T-helper 1 cell (primary cell): Measurements from ENCODE around the gene CCNY.
"Not testable (repeated sequence)": the region's sequence is repeated elsewhere in the genome, so short reads cannot be mapped to it uniquely, and the experiment has no call there.

Experiments
- DNase-seq, 5 donors: peaks; one replicate each; pipeline ENCODE4 v3.0.0-alpha.2; 2012 to 2020

Gene CCNY

DNA sequence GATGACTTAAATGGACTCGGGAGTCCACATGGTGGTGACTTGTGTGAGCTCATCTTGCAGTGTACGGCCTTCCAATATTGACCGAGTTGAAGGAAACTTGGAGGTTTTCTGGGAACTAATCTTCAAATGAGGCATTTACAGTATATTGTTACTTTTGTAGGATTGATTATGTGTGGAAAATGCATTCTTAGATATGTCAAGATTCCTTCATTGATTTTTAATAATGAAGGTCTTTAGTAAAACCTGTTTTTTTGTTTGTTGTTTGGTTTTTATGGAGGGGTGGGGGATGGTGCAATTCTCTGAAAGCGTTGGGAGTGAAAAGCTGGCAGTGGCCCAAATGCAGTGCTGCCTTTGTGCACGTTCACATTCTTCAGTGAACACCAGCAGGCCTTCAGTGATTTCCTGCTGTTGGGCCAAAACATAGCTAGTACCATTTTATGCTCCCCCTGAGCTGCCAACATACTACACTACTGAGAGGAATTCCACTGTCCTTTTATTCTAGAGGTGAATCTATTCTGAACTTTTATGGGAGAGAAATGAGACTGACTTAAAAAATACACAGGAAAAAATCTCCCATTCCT lies 50.4 kb downstream of the CCNY start:
- DNase-seq, result no peak

DNA sequence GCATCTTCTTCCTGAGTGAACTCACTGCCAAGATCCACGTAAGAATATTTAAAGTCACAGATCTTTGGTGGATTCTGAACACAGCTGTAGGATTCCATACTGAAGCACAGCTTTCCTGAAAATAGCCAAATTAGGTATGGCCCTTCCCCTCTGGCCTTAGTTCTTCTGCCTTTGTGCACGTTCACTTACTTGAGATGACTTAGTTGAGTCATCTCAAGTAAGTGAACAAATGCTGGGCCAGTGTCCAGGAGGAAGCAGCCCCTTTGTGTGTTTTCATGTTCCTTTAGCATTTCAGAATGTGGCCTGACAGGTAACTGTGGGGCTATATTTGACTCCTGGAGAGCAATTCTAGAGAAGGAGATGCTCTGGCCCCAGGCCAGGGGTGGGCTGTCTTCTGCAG lies 51.5 kb downstream of the CCNY start:
- DNase-seq, result no peak

DNA sequence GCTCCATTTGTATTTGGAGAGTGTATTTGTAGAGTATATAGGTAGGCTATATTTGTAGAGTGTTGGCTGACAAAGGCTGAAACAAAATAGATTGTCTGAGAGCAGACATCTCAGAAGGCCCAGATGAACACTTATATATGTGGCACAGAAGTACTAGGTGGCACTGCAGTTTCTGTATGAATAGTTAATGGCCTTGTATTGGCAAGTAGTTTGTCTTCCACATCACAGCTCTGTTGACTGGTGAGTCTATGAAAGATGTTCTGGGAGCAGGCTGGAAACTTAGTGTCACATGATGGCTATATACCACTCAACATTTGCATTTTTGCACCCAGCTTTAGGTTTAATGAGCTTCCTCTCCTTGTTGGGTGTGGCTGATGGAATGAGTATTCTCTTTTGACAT lies 51.9 kb downstream of the CCNY start:
- DNase-seq, result no peak

DNA sequence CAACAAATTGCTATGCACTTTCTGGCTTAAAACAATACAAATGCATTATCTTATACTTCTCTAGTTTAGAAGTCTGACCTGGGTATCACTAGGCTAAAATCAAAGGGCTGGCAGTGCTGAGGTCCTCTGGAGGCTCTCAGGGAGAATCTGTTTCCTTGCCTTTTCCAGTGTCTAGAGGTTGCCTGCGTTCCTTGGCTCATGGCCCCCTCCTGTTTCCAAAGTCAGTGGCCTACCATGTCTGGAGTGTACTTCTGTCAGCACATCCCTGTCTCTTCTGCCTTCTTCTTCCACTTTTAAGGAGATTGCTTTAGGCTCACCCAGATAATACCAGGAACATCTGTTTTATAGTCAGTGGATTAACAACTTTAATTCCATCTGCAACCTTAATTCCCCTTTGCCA lies 52.4 kb downstream of the CCNY start:
- no peak for DNase-seq

DNA sequence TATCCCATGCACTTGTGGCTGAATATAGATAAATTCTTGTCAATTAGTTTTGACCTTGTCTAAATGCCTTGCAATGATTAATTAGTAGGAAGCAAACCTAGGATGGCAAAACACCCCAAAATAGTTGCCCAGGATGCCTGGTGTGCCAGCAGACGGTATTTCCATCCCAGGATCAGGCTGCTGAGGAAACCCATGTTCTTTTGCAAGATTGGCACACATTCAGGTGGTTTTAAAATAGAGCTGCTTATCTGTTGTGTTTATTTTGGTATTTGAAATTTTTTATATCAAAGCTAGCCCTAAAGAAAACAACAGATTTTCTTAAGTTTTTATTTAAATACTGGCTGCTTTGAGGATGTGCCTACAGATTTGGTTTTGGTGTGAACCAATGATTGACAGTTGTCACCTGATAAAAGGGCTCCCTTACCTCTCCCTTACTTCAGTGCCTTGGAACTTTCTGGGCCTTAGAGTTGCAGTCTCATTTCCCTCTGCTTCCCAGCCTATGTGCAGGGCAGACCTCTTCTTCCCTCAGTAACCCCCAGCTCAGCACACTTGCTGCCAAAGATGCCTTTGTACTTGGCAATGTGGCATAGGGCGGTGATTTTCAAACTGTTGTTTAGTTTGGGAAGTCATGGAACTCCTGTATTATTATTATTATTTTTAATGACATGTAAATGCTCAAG lies 54.0 kb downstream of the CCNY start:
- DNase-seq, result no peak

DNA sequence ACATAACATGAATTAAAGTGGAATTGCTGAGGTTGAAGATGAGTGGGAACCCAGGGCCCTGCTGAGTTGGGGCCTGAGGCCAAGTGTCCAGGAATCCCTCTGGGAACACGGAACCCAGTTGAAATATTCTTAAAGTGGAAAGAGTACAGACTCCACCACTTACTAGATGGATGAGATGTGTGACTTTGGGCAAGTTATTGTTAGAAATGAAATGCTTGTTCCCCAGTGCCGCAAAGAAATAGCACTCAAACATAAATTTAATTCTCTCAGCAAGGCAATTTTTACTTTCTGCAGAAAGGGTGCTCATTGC lies 54.5 kb downstream of the CCNY start:
- no peak for DNase-seq

DNA sequence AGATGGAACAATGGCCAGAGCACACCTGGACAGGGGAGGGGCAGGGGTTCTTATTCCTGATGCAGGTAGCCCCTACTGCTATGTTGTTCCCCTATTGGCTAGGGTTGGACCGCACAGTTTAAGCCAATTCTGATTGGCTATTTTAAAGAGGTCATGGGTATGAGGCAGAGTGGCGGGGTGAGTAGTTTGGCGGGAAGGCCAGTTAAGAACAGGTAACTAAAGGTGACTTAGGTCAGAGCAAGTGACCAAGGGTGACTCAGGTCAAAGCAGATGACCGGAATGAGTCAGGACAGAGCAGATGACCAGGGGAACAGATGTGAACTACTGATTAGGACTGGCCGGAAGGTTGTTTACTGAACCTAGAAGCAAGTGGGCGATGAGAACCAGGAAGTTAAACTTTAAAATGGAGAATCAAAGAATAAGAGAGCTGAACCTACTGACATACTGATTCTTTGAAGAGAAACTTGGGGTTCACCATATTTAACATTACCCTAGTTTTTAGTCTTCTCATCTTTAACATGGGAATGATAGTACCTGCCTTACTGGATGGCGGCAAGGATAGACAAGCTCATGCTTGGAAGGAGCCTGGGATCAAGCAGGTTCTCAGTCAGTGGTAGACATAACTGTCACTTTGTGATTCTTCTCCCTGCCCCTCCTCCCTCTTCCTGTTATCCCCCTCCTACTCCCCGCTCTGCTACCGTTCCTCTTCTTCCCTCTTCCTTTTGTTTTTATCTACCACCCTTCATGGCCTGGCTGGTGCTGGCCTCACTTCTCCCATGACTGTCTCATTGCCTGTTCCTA lies 55.0 kb downstream of the CCNY start:
- no peak for DNase-seq

DNA sequence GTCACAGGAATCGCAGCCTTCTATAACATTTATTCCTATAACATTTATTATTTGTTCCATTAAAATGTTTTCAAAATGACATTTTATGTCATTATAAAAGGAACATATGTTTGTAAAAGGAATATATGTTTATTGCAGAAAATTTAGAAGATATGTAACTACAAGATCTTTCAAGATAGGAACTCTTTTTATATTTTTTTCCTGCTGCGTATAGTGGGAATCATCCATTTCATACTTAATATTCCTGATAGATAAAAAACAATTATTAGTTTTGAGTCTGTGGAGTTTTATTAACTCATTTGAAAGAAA lies 55.6 kb downstream of the CCNY start:
- no peak for DNase-seq

DNA sequence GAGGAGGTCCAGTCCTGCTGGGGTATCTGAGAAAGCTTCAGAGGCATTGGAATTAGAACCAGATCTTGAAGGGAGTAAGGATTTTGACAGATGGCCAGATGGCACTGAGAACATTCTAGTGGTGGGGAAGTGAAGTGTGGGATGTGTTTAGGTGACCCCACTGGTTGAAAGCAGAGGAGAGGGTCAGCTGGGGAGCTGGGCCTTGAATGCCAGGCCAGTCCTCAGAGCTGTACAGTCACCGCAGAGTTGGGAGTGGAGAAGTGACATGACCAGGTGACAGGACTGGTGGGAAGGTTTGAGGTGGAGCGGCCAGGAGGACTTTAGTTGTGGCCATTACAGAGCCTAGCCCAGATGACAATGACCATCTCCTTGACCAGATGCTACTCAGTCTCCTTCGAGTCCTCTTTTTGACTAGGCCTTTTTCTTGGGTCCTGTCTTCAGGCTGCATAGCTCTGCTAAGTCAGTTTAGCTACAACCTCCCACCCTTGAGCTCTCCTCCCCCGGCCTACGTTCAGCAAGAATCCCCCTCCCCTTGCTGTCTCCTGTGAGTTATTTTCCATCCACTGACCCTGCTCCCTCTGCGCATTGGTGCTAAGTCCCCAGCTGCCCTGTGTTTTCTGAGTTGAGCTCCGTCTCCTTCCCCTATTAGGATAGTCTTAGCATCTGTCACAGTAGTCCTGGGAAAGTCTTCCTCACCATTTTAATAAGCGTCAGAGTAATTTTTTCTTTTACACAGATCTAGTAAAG lies 56.3 kb downstream of the CCNY start:
- no peak for DNase-seq

DNA sequence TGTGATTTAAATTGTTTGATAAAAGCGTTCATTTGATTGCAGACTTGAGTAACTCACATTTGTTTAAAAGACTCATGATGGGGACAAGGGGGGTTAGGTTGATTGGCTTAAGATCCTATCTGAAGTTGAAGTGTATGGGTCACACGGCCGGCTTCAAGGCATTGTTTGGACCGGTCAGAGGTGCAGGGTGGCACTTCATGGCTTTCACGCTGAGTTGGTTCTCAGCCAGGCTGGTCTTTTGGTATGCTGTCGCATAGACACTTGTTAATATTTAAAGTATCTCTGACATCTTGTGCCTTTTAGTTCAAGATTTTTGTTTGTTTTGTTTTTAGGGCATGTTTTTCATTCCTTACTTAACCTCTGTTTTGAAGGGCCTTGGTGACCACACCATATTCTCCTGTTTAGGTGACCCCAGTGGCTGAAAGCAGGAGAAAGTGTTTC lies 58.1 kb downstream of the CCNY start:
- DNase-seq, result no peak

DNA sequence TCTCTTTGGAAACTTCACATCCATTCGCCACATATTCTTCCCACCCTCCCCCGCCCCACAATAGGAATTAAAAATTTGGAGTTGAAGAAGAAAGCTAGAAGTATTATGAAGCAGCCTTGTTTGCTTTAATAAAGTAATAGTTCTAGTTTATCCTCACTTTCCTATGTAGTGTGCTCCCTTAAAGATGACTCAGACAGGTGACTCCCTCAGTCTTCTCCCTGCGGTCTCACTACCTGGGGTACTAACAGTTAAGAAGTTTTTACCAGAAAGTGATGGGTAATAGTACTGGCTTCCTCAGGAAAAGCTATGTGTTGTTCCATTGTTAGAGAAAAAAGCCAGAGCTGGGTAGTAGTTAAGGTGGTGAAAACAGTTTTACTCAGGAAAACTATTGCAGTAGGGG lies 58.6 kb downstream of the CCNY start:
- DNase-seq, result no peak

DNA sequence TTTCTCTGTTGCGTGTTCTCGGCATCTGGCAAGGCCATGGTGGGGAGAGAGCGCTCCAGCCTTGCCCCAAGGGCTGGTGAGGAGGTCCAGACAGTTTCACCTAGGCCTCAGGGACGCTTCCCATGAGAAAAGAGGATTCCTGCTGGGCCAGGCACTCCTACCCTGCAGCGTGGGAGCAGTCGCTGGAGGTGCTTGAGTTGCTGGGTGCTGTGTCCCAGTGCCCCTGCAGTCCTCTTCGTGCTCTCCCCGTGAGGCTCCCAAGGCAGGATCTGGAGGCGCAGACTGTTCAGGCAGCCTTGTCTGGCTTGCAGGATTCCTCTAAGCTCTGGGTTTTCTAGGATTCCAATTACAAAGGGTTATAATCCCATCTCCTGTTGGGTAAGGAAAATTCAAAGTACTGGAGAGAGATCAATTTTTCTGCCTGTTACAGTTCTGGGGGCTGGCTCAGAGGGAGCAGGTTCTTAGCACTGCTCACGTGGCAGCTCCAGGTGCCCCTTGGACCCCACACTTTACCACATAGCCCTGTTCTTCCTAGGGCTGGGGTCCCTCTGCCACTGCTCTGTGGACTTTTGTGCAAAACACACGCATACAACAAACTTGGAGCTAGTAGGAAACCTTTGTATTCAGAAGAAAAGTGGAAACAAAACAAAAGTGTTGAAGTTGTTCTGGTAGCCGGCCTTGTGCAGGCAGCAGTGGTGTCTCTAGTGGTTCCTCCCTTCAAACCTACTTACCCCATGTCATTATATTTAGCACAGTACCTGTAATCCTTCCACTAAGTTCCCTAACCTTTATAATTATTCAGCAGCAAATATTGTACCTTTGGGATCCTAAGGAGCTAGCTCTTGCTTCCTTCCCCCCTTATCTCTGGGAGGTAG lies 60.5 kb downstream of the CCNY start:
- no peak for DNase-seq

DNA sequence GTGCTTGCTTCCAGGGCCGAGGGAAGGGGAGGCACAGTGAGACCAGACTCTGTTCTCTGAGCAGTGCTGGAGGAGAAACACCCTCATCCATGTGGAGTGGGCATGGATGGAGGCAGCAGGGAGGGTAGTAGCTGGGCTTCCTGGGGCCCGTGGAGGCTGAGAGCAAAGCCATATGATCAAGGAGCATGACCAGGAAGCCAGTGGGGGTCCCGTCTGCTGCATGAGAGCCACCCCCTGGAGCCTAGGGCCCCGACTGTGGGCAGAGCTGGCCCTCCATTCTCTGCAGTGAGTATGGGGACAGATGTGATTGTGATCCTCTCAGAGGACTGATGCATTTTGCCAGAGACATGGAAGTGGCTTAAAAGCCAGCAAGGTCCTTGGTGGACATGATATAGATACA lies 61.6 kb downstream of the CCNY start:
- no peak for DNase-seq

DNA sequence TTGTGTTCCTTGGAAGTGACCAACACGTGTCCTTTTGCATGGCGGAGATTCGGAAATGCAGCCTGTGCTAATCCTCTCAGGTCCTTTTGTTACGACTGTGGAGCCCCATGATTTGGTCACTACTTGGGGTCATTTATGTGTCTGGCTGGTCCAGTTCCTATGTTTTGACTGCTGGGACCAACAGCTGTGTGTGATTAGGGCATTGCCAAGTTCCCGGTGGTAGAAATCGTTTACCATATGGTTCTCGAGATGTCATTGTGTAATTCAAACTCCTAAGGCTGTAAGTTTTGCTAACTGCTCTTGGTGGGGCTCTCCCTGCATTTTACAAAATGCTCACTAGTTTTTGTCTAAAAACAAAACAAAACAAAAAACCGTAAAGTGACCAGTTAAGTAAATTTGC lies 62.0 kb downstream of the CCNY start:
- no peak for DNase-seq

DNA sequence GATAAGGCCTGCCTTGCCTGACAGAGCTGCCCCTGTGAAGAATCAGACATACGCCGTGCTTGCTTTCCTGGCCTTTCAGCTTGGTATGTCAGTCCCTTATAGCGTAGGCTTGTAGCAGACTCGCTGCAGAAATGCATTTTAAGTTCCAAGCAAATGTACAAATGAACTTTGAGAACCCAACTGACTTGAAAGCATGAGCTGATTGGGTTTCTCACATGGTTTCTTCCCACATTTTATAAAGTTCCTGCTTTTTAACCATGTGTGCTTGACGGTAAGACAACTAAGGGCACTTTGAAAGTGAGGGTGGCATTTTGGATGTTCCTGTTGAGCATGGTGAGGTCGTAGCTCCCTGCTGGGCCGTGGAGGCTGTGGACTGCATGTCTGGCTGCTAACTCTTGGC lies 62.6 kb downstream of the CCNY start:
- no peak for DNase-seq

DNA sequence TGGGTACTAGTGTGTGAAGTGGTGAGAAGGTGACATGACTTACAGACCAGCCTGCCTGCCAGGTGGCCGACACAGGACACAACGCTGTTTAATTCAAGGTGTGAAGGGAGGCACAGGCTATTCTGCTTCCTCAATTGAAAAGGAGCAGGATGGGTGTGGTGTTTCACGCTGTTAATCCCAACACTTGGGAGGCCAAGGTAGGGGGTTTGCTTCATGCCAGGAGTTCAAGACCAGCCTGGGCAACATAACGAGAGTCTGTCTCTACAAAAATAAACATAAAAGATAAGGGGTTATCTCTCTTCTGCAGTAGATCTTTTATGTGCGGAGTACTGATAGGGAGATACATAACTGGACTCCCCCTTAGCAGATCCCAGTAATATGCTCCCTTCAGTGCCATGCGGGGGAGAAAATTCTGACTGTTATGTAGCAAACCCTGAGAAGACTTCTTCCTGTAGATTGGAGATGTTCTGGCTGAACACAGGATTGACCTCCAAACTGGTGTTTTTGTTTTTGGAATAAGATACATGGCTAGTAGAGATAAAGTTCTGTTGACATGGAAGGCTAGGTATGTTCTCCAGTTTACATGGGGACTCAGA lies 63.2 kb downstream of the CCNY start:
- no peak for DNase-seq

DNA sequence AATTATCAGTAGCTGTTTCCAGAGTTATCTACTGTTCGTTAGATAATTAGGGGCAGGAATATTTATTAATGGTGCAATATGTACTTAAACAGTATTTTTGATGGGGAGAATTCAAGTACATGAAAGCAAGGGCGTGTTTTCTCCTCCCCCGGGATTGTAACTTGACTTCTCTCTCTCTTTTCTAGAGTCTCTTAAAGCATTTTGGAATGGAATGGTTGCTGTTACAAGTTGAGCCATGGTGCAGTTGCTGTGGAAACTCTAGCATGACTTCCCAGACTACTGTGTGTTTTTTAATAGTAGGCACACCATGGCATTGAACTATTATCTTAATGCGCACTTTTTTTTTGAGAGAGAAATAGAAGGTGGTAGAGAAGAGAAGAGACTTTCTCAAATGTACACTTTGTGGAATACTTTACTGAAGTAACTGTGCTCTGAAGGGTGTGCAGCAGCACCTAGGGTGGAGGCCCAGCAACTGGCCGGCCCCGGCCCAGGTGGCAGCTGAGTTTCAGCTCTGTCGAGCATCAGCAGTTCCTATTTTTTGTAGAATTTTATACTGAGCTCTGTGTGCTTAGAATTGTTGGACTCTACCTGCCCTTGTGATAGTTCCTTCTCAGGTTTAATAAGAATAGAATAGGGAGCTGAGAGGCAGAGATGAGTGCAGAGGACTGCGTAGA lies 64.4 kb downstream of the CCNY start:
- no peak for DNase-seq

DNA sequence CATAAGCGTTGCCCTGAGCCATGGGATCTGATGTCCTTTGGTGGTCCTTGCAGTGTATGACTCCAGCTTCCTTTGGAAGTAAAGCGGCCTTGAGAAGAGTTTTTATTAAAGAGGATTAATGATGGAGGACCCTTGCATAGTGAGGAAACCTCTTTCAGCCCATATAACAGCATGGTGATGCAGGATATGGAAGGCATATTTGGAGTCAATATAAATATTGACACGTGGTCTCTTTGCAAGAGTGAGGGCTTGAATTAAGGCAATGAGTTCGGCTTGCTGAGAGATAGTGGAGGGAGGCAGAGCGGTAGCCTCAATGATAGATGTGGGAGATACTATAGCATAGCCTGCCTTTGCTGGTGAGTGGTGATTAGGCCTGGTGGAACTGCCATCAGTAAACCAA lies 67.2 kb downstream of the CCNY start:
- not testable (repeated sequence) for DNase-seq

DNA sequence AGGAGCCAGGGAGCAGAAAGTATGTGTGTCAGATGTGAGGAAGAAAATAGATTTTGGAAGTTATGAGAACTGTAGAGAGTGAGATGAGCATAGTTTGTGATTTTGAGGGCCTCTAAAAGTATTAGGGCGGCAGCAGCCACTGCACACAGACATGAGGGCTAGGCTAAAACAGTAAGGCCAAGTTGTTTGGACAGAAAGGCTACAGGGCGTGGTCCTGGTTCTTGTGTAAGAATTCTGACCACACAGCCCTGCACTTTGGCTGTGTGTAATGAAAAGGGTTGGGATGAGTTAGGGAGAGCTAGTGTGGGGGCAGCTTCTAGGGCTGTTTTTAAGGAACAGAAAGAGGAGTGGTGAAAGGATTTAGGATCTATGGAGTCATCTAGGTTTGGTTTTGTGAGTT lies 67.8 kb downstream of the CCNY start:
- not testable (repeated sequence) for DNase-seq

DNA sequence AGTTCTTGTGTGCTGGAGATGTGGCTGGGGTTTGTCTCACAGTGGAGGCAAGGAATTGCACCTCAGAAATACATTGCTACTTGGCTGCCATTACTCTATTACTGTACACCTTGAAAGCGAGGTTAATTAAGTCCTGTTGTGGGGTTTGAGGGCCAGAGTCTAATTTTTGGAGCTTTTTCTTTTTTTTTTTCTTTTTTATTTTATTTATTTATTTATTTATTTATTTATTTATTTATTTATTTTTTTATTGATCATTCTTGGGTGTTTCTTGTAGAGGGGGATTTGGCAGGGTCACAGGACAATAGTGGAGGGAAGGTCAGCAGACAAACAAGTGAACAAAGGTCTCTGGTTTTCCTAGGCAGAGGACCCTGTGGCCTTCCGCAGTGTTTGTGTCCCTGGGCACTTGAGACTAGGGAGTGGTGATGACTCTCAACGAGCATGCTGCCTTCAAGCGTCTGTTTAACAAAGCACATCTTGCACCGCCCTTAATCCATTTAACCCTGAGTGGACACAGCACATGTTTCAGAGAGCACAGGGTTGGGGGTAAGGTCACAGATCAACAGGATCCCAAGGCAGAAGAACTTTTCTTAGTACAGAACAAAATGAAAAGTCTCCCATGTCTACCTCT lies 69.8 kb downstream of the CCNY start:
- not testable (repeated sequence) for DNase-seq

DNA sequence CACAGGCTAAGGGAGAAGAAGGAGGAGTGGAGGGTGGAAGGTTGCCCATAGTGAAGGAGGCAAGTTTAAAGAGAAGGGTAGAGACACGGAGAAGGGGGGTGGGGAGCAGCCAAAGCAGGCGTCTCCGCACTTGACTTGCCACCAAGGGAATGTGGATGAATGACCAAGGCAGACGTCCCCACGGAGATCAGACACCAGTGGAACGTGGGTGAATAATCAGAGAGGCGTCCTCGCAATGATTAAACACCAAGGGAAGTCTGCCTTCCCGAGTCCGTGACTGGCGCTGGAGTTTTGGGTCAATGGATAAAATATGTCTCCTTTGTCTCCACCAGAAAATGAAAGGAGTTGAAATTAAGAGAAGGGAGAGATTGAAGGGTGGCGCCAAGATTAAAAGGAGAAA lies 71.4 kb downstream of the CCNY start:
- not testable (repeated sequence) for DNase-seq
